Stimulated activated naive CD4-positive, alpha-beta T cell treated with Interleukin-2 at 50 U/mL for 16 hours (primary cell): ENCODE measurements around the gene FDXR.
A peak's percentile ranks its signal among the peaks of the same experiment; 100 is the strongest.

Experiments
- DNase-seq: peaks from one replicate; lab custom pipeline; 2025; lab: John Stamatoyannopoulos, UW

FDXR gene

DNA sequence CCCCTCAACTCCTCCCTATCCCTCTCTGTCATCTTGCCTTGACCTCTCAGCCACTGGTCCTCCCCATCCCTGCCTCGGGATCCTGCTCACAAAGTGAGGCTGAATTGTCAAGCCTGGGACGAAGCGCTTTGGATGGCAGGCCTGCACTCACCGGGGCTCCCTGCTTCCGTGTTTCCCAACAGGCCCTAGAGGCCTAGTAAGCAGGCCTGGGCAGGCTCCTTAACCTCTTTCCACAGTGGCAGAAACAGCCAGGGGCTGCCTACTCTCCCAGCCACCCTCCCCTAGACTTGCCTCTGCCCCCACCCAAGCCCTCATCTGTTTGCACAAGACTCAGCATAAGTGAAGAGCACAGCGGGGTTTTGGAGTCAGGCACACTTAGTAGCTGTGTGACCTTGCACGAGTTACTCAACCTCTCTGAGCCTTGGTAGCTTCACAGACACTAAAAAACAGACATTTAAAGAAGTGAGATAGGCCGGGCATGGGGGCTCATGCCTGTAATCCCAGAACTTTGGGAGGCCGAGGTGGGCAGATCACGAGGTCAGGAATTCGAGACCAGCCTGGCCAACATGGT, 25.7 kb upstream of the FDXR start:
- DNase-seq, result no peak

DNA sequence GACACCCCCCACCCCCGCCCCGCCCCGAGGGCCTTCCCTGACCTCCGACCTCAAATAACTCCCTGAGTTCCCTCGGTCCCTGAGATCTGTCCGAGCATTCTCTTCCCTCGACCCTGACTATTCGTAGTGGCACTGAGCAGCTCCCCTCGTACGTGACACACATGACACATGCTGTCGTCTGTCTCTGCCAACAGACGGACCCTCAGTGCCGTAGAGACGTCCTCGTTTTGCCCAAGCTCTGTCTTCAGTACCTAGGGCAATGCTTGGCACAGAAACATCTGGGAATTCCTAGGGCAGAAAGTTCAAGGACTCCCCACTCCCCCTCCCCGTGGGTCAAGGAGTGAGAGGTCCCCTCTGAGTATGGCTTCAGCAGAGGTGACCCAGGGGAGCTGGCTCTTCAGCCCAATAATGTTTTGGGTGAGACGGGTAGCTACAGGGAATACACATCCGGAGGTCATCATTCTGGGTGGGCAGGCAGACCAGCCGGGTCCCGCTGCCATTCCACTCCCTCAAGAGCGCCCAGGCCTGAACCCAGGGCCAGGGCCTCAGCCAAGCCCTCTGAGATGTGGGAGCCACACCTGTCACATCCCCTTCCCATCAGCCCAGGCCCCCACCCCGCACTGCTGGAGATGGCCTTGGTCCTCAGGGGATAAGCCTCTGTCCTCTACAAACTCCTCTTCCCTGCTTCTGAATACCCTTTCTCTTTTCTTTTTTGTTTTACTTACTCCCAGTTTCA, 21.3 kb upstream of the FDXR start:
- no peak for DNase-seq

DNA sequence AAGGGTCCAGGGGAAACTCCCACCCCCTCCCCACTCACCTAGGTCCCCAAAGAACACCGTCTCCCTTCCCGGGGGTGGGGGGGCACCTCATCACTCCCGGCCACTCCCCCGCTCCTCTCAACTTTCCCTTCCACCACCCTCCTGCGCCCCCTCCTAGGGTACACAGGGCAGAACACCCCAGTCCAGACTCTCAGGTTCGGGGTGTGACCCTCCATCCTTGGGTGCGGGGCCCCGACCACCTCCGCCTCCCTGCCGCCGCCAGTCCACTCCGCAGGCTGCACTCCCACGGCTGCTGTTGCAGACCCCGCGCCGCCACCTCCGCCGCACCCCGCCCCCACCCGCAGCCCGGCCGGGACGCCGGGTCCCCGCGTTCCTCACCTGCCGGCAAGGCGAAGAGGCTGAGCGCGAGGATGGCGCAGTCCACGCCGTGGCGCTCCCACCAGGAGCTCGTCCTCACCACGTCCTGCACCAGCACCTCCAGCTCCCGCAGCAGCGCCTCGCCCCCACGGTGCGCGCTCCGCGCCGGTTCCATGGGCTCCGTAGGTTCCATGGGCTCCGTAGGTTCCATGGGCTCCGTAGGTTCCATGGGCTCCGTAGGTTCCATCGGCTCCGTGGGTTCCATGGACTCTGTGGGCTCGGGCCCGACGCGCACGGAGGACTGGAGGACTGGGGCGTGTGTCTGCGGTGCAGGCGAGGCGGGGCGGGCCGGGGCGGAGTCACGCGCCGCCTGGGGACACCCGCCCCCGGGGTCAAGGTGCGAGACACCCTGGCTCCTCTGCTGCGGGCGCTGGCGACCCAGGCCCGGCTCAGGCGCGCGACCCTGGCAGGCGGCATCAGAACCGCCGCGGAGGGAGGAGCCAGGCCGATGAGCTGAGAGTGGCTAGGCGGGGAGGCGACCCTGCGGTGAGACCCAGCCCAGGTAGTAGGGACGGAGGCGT, 20.4 kb upstream of the FDXR start, which contains the start of gene FADS6:
Gene FADS6 (minus strand): TSS at position 660 of the 938 bp plus-strand sequence. CDS start 38 bp downstream, at position 622.
- peak; percentile 2 for DNase-seq

DNA sequence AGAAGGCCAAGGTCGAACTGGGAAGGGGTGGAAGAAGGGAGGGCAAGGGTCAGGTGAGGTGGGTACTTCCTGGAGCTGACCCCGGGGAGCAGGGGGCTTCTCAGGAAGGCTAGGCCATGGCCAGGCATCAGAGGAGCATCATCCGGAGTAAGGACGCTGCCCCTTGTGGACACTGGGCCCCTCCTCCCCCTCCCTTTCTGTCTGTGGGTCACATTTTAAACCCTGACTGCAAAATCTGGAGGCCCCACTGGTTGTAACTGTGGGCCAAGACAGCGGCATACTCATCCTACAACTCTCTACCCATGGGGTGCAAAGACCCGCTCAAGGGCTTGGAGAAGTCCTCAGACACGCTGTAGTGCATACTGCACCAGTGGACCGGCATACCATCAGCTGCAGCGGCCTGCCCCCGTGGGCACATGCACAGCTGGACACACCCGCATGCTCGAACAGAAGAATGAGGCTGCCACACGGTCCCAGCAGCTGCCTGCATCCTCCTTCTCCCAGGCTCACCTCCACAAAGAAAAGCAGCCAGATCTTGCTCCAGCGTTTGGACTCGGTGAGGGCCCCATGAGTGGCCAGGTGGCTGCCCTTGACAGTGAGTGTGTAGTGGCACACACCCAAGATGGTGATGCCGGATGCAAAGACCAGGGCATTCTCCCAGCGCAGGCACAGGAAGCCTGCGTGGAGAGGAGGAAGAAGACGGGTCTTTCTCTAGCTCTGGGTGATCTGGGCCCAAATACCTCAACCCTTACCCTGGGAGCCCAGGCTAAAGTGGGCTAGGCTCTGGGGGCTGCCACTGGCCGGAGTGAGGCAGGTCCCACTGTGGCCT, 19.4 kb upstream of the FDXR start:
- no peak for DNase-seq

DNA sequence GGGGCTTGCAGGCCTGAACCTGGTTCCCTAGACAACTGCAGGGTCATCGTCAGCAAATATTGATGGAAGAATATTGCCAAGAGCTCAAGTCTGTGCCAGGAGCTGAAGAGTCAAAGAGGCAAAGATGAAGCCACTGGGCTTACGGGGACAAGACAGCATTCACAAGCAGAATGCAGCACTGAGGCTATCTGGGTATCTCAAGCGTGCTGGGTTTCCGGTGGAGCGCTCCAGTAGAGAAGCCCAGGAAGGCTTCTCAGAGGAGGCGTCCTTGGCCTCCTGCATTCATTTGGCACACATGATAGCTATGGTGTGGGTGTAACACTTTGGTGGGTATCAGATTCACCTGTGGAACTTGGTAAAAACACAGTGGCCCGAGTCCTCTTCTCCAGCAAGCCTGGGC, 17.8 kb upstream of the FDXR start:
- no peak for DNase-seq

DNA sequence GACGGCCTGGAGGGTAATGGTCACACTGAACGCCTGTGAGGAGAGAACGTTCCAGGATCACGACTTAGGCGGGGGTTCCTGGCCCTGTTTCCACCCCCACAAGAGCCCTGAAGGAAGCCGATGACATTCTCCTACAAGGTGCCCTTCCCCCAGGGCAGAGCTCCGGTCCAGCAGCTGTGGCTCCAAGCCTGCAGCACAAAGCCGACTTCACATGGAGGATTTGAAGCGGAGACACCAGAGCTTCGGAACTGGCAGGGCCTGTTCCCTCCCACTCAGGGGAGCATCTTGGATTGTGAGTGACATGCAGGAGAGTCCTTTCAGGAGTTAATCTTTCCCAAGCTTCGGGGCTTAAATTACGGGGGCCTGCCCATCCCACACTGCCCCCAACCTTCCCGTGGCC, 15.7 kb upstream of the FDXR start:
- no peak for DNase-seq

DNA sequence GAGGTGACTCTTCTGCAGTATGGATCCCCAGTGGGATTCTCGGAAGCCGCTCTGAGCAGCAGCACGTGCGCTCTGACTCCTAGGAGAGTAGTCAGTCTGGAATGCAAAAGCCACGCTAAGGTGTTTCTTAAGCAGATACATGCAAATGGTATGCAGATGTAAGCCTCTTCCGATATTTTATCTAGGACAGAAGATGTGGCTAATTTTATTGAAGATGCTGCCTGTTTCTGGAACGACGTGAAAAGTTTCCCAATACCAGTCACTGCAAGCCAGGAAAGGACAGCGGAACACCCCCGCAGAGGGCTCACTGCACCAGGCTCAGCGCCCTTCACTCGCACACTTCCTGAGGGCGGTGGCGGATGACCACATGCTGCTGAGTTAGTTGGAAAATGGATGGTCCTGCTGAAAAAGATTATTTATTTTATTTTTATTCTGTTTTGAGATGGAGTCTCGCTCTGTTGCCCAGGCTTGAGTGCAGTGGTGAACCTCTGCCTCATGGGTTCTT, 10.5 kb upstream of the FDXR start:
- DNase-seq, result no peak

DNA sequence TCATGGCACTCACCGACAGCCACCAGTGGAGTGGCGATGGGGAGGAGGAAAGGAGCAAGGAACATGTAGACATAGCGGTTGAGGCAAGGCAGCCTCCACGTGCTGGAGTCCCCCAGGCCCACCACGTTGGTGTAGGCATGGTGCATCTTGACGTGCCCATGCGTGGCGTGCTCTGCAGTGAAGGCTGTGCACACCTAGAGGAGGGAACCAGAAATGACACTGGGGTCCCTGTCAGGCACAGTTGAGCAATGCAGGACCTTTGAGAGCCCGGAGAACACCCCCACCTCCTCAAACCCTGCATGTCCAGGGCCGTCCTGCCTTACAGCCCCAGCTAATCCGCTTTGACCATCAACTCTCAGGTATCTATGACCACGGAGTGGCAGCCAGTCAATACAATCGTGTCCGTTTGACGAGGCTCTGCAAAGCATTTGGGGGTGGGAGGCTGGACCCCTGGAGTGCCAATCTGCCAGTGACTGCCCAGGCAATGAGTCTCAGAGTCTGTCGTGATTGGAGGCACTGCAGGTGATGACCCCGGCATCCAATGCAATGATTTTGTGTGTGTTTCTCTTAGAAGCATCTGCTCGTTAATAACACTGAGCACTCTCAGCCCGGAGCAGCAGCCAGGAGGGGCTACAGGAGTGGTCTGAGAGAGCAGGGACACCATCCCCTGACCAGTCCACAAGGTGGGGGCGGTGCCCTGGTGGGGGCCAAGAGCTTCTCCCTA, 9.9 kb upstream of the FDXR start:
- no peak for DNase-seq

DNA sequence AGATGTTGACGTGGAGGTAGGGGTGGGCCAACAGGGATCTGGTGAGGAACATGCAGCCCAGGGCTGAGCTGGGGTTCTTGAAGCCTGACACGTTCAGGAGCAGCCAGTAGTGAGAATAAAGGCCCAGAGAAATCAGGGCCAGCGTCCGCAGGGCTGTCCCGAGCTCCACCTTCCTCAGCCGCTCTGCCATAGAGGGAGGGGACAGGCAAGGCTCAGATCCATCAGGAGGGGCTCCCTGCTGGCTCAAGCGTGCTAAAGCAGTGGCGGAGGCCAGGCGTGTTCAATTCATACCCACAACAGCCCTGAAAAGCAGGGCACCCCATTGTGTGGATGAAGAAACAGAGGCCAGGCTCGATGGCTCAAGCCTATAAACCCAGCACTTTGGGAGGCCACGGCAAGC, 8.3 kb upstream of the FDXR start:
- no peak for DNase-seq

DNA sequence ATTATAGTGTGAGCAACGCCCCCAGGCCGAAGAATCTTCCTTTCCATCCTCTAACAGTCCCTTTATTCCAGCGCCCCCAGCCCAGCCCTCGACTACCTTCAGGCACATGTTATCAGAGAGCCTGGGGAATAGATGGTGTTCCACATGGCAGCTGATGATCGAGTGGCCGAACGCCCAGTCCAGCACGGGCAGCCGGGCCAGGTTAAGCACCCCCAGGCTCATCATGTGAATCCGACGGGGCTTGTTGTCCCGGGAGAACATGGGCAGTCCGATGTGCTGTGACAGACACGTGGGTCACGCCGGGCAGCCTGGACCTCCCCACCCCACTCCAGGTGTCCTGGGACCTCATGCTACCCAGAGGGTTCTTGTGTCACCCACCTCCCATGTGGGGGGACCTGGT, 6.5 kb upstream of the FDXR start:
- no peak for DNase-seq

DNA sequence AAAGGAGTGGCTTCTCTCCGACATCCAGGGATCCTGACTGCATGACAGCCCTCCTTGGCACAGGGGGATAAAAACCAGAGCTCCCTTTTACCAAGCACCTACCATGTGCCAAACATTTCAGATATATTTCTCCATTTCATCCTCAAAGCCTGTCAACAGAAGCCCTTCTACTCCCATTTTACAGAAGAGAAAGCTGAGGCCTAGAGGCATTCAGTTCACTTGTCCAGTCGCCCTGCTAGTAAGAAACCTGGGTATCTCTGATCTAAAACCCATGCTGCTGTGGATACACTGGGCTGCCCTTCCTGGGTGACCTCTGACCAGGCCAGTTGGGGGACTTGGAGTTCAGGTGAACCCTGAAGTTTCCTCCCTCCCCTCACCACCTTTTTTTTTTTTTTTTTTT, 5.9 kb upstream of the FDXR start:
- no peak for DNase-seq

DNA sequence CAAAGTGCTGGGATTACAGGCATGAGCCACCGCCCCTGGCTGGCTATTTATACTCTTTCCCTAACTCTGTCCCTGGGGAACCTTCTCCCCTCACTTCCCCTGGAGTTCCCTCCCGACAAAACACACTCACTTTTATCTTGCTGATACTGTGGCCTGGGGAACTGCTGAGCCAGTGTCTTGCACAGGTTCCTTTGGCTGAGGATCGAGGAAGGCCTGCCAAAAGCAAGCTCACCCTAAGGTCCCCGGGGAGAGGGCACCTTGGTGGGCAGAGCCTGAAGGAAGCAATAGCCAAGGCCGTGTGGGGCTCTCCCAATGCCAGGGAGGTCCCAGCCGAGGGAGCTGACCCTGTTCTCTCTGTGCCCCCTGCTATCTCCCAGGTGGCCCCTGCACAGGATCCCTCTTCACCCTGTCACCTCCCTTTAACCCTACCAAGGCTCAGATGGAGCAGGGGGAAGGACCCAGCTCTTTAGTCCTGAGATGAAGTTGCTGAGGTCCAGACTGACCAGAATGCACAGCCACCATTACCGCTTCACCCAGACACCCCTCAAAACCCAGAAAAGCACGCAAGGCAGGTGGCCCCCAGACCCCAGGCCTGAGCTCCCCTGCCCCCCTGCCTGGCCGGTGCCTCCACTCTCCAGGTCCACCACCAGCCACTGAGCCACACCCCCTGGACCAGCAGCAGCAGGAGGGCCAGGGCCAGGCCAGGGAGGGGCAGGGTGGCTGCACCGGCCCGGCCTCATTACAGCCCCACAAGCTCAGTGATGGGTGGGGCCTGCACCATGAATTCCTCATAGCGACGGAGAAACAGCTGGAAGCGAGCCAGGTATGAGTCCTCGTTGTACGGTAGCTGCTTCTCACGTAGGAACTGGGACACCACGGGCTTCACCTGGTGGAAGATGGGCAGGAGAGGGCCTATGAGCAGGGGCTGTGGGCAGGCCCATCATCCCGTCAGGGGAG, 5.1 kb upstream of the FDXR start:
- DNase-seq, result no peak

DNA sequence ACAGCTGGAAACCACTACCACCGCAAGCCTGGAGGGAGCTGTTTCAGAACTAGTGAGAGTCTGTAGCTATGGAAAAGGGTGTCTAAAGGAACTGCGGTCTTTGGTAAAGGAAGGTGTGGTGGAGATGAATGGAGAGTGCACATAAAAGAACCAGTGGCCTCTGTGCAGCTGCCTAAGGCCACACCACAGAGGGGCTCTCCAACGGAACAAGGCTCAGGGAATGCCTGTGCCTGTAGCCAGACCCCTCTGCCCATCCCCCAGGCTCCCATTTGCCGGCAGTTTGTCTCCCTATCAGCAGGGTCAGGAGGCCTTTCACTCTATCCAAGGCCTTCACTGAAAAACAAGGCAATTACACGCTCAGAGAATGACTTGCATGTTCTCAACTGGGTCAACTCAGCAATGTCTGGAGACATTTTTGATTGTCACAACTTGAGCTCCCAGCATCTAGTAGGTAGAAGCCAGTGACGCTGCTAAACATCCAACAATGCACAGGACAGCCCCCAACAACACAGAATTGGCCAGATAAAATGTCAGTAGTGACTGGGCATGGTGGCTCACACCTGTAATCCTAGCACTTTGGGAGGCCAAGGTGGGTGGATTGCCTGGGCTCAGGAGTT, 3.3 kb upstream of the FDXR start:
- no peak for DNase-seq

DNA sequence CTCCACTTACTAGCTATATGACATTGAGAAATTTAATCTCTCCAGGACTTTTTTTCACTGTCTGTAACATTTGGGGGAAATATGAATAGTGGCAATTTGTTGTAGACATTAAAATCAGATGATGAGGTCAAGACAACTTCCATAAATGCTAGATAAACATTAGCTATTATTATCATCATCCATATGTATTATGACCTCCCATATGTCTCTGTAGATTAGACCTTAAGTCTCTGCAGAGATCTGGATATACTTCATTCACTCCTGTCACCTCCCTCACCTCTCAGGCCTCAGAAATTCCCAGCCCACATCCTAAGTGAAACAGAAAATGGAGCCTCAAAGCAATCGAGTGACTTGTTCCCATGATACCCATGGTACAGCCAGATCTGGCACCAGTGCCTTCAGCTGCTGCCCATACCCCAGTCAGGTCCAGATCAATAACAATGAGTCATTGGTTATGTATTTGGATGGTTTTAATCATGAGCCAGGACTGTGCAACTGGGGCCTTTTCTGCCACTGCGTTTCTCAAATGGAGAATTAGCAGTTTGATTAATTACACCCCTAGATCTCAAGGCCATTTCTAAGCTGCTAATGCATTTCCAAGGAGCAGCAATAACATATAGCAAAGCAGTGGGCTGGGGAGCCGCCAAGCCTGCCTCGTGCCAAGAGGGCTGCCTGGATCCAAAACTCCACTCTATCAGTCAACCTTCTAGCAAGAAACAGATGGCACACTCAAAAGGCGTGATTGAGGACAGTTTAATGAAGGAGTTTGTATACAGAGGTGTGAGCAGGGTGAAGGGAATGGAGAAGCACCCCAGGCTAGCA, 2.6 kb upstream of the FDXR start:
- no peak for DNase-seq

DNA sequence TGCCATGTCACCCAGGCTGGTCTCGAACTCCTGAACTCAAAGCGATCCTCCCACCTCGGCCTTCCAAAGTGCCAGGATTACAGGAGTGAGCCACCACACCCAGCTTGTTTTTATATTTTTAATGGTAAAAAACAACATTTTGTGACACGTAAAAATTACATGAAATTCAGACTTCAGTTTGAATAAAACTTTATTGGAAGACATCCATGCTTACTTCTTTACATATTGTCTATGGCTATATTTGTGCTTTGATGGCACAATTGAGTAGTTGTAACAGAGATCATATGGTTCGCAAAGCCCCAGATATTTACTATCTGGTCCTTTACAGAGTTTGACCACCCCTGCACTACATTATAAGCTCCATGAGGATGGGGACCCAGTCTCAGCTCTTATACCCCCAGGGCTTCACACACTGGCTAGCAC, 1.8 kb upstream of the FDXR start:
- no peak for DNase-seq

DNA sequence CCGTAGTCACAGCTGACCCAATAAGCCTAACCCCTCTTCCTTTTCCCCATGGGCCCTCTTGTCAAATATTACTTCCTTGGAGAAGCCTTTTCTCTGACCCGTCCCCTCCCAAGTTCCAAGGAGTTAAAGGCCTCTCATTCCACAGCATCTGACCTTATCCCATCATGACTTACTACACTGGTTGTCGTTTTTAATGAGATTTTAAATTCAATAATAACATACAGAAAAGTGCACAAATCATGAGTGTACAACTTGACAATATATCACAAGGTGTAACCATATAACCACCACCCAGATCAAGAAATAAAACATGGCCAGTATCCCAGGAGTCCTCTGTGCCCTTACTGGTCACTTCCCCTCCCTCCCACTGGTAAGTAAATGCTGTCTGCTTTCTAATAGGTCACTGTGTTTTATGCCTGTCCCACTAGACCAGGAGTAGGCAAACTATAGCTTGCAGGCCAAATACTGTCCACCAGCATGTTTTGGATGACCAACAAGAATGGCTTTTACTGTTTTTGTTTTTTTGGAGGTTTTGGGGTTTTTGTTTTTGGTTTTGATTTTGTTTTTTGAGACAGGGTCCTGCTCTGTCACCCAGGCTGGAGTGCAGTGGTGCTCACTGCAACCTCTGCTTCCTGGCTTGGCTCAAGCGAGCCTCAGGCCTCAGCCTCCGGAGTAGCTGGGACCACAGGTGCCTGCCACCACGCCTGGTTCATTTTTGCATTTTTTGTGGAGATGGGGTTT, 1.2 kb upstream of the FDXR start:
- no peak for DNase-seq

DNA sequence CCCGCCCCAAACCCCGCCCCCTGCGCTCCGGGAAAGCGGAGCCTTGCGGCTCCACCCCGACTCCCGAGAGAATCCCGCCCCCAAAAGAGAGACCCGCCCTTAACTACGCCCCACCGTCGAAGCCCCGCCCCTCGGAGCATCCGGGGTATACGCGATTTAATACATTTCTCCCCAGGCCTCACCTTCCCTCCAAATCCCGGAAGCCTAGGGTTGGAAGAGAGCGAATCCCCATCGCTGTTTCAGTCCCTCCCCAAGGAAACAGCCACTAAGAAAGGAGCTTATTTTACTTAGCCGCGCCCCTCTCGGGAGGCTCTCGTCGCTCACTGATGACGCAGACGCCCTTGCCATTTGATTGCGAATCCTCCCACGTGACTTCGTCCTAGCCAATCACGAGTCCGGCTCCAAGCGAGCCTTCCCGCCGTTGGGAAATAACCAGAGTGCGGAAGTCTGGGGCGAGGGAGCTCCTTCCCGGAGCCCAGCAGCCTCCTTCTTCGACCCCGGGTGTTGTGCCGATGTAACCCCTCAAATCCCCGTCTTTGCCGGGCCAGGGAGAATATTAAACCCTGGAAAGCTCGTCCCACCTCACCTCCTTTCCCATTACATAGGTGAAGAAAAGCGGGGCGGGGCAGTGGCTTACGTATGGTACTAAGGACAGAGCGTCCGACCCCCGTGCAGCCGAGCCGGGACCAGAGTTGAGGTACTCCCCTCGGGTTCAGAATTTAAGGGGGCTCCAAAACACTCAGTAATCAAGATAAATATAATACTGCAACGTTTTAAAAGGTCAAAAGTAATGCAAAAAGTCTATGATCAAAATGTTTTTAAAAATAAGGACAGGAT, 461 bp upstream of the FDXR start:
- peak; percentile 100 for DNase-seq
